ENCODE measurements around the gene ACHE.

The ACHE gene

GRCh38 chr7:100882785-100883526 is 12.7 kb downstream of the ACHE start:
- DNase-seq = no peak

DNA sequence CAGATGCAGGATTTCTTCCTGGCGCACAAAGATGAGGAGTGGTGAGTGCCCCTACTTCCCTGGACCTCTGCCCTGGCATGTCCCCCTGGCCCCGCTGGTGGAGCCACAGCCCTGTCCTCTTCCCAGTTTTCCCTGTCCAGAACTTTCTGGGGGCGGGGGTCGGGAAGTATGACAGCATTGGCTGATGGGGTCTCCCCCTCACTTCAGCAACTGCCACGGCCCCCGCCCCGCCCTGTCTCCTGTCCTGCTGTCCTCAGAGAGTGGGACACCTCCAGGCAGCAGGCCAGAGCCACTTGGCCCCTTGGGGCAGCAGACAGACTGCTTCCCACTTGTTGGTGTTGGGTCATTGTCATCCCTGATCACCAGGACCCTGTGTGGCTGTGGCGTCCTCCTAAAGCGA is 13.5 kb downstream of the ACHE start:
- DNase-seq = no peak

DNA sequence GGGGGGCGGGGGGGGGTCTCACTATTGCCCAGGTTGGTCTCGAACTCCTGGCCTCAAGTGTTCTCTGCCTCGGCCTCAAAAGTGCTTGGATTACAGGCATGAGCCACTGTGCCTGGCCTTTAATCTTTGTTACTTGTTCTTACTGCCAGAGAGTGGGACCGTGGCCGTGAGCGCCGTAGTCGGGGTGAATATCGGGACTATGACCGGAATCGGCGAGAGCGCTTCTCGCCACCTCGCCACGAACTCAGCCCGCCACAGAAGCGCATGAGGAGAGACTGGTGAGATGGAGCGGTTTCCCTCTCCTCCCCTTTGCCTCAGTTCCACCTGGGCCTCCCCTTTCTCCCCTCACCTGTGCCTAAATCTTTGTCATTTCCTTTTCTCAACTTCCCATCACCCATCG is 14.6 kb downstream of the ACHE start:
- no peak for DNase-seq

DNA sequence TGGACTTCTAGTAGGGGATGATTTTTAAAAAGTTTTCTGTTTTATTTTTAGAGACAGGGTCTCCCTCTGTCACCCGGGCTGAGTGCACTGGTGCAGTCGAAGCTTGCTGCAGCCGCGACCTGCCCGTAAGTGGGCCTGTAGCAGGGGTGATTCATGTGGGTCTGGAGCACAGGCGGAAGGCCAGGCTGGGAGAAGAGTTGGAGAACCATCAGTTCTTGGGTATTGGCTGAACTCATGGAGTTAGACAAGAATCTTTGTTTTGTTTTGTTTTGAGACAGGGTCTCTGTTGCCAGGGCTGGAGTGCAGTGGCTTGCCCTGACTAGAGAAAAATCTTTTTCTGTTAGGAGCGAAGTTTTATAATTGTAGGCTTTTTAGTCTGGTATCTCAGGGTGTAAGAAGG is 15.0 kb downstream of the ACHE start:
- DNase-seq = no peak

GRCh38 chr7:100879685-100880261 is 15.9 kb downstream of the ACHE start:
- no peak for DNase-seq

- no peak for DNase-seq
These were observed 17.0 kb downstream of the ACHE start for GRCh38 chr7:100878685-100879084.

- DNase-seq = no peak
These were observed 17.7 kb downstream of the ACHE start for GRCh38 chr7:100878013-100878412.

GRCh38 chr7:100875356-100875751 is 20.3 kb downstream of the ACHE start:
- peak in 1 of 2 experiments; percentile 17 for DNase-seq

GRCh38 chr7:100874577-100875355 is 20.9 kb downstream of the ACHE start, which contains the start of gene SRRT:
Gene SRRT, plus strand, starts transcription at chr7:100875103. Its CDS starts 488 bp downstream, at chr7:100875591.
- peak; percentile 94 to 96 for DNase-seq

DNA sequence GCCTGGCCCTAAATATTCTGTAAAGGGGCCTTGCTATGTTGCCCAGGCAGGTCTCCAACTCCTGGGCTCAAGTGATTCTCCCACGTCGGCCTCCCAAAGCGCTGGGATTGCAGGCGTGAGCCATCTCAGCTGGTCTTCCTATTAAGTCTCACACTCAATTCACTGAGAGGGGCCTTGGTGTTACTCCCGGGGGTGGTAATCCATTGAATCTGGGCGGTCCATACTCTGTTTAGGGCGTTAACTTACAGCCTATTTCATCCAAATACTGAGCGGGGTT is 21.4 kb downstream of the ACHE start:
- DNase-seq = no peak

DNA sequence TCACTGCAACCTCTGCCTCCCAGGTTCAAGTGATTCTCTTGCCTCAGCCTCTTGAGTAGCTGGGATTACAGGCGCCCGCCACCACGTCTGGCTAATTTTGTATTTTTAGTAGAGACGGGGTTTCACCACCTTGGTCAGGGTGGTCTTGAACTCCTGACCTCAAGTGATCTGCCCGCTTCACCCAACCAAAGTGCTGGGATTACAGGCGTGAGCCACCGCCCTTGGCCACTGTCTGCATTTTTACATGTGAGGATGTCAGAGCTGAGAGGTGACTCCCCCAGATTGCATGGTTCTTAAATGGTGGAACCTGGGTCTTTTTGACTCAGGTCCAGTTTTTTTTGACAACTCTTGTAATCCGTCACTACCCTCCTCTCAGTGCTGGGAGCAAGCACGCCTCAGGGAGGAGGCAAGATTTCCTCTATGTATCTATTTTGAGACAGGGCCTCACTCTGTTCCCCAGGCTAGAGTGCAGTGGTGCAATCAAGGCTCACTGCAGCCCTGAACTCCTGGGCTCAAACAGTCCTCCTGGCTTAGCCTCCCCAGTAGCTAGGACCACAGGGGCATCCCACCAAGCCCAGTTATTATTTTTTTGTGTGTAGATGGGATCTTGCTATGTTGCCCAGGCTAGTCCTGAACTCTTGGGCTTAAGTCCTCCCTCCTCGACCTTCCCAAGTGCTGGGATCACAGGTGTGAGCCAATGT is 21.9 kb downstream of the ACHE start:
- DNase-seq = no peak

DNA sequence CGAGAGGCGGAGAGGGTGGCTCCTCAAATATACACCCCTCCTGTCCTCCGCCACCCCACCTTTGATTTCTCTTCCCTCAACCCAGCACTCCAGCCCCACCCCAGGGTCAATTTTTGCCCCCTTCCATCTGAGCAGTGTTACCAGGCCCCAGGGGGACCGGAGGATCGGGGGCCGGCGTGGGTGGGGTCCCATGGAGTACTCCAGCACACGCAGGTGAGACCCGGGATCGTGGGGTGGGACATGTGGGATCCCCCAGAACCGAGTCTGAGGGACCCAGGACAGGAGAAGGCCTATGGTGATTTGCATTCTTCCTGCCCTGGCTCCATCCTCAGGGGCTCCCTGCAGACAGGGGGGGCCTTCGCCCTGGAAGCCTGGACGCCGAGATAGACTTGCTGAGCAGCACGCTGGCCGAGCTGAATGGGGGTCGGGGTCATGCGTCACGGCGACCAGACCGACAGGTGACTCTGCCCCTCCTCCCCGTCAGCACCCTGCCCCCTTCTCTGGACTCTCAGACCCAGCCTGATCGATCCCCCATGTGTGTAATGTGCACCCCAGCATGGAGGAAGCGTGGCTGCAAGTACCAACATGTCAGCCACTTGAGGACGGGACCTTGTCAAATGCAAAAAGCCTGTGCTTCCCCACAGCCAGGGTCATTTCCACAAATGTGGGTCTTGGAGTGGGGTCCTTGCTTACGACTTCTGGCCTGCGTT is 27.8 kb downstream of the ACHE start:
- no peak for DNase-seq

DNA sequence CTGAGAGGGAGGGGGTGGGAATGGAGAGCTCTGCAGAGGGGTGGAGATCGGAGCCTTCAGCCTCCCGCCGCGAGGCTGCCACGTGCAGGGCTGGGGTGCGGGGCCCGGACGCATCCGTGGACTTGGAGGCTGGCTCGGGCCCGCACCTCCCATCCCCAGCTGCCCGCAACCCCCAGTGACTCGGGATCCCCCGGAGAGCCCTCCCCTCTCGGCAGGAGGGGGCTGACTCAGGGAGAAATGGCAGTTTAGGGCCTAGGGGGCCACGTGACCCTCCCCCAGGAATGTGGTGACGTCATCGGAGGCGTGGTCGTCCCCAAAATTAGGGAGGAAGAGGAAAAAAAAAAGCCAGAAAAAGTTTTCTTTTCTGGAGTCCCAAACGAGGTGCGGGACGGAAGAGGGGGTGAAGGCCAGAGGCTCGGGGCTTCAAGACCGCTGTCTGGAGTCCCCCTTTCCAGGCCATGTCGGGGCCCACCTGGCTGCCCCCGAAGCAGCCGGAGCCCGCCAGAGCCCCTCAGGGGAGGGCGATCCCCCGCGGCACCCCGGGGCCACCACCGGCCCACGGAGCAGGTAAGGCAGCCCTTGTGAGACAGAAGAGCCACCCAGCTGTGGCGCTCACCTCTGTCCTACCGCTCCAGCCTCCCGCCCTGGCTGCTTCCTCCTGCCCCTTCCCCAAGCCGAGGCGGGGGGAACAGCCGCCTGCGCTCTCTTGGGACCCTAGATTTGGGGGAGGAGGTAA is 28.5 kb downstream of the ACHE start, which contains the start of gene TRIP6:
TSS of gene TRIP6 (plus strand) at position 348 of the 736 bp plus-strand sequence. CDS start at position 459, 111 bp downstream.
- DNase-seq = peak; percentile 18 to 42

DNA sequence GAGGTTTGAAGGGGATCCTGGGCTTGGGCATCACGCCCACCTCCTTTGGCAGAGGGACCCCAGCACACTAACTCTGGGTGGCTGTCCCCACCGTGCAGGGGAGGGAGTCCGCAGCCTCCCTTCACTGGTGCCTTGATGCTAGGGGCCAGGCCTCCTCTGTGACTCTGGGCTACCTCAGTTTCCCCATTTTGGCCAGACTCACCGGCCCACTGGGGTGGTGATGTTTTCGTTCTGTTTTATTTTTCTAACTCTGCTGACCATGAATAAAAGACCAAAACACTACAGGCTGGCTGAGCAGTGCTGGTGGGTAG is 29.0 kb downstream of the ACHE start:
- no peak for DNase-seq

- DNase-seq = no peak
These were observed 29.6 kb downstream of the ACHE start for GRCh38 chr7:100865938-100866728.

GRCh38 chr7:100865372-100865911 is 30.2 kb downstream of the ACHE start:
- DNase-seq = no peak

DNA sequence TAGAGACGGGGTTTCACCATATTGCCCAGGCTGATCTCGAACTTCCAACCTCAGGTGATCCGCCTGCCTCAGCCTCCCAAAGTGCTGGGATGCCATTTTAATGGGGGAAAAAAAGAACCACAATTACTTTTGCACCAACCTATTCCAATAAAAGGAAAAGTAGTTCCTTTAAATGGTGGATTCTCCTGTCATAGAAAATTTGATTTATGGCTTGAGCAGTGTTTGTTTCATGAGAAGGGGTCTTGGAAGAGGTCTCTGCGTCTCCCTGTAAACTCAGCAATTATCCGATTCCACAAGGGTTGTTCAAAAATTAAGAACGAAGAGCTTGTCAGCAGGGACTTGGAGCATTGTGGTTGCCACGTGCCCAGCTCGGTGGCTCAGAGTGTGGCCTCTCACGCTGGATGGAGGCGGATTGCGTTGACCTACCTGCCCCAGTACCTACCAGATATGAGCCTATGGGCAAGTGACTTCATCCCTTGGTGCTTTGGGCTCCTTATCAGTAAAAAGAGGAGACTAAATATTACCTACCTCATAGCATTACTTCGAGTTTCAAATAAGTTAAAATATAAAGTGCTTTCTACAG is 31.3 kb downstream of the ACHE start:
- DNase-seq = no peak

DNA sequence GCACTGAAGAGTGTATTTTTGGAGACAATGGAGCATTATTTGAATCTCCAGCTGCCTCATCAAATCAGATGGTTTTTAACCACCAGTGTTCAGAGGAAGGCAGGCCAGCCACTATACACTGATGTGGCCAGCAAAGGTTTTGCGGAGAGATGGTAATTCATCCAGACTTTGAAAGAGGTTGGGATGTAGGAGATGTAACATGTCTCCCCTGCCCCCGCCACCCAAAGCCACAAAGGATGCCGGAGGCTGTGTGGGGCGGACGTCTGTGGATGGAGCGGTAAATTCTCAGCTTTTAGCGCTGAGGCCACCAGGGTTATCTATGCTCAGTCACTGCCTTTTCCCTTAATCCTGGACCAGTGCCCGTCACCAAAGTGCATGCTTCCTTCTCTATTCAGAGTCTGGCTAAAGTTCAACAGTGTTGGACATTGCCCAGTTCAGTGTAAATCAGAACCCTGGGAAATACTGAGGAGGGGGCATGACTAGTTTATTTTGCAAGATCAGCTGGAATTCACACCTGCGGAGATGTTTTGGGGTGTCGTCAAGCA is 32.2 kb downstream of the ACHE start:
- DNase-seq = no peak

GRCh38 chr7:100861616-100861985 is 34.1 kb downstream of the ACHE start:
- DNase-seq = no peak
